ENCODE measurements around the gene AK4.
A peak's percentile ranks its signal among the peaks of the same experiment; 100 is the strongest.
"Not testable (repeated sequence)": the region's sequence is repeated elsewhere in the genome, so short reads cannot be mapped to it uniquely, and the experiment has no call there.

The AK4 gene

GRCh38 chr1:65148178-65148547 is at the start of gene AK4:
AK4 (plus strand) TSS chr1:65148203; CDS start chr1:65148408, 205 bp downstream.
- H3K4me3 ChIP-seq (ENCODE audit: low read length): peak within 1 kb of the TSS; percentile 74; the same call in 1 of the 2 replicates

- H3K4me3 ChIP-seq (ENCODE audit: low read length): no peak overlapping the region
Measured at GRCh38 chr1:65103807-65104206, 44.2 kb upstream of the AK4 start.

GRCh38 chr1:65104854-65105534 is 43.0 kb upstream of the AK4 start:
- H3K4me3 ChIP-seq (ENCODE audit: low read length): no peak overlapping the region
- TF ChIP-seq ZNF274 (IDR thresholded peaks at IDR 0.05; ENCODE audit: low read depth, low read length): no peak

More at GRCh38 chr1:65103807-65104206, 44.2 kb upstream of the AK4 start:
- no peak for TF ChIP-seq ZNF274 (IDR thresholded peaks at IDR 0.05; ENCODE audit: low read depth, low read length)

GRCh38 chr1:65105596-65105995 is 42.4 kb upstream of the AK4 start:
- no peak overlapping the region for H3K4me3 ChIP-seq (ENCODE audit: low read length)
- no peak for TF ChIP-seq ZNF274 (IDR thresholded peaks at IDR 0.05; ENCODE audit: low read depth, low read length)

GRCh38 chr1:65108025-65108642 is 39.9 kb upstream of the AK4 start:
- no peak for TF ChIP-seq ZNF274 (IDR thresholded peaks at IDR 0.05; ENCODE audit: low read depth, low read length)
- H3K4me3 ChIP-seq (ENCODE audit: low read length): no peak overlapping the region

- no peak overlapping the region for H3K4me3 ChIP-seq (ENCODE audit: low read length)
- no peak for TF ChIP-seq ZNF274 (IDR thresholded peaks at IDR 0.05; ENCODE audit: low read depth, low read length)
Measured at GRCh38 chr1:65109487-65109886, 38.5 kb upstream of the AK4 start.

- TF ChIP-seq ZNF274 (IDR thresholded peaks at IDR 0.05; ENCODE audit: low read depth, low read length): no peak
- no peak overlapping the region for H3K4me3 ChIP-seq (ENCODE audit: low read length)
Measured at GRCh38 chr1:65112811-65113210, 35.2 kb upstream of the AK4 start.

- no peak for TF ChIP-seq ZNF274 (IDR thresholded peaks at IDR 0.05; ENCODE audit: low read depth, low read length)
- no peak overlapping the region for H3K4me3 ChIP-seq (ENCODE audit: low read length)
Measured at GRCh38 chr1:65113298-65113697, 34.7 kb upstream of the AK4 start.

- no peak for TF ChIP-seq ZNF274 (IDR thresholded peaks at IDR 0.05; ENCODE audit: low read depth, low read length)
- H3K4me3 ChIP-seq (ENCODE audit: low read length): no peak overlapping the region
Measured at GRCh38 chr1:65114322-65114721, 33.7 kb upstream of the AK4 start.

- no peak for TF ChIP-seq ZNF274 (IDR thresholded peaks at IDR 0.05; ENCODE audit: low read depth, low read length)
- H3K4me3 ChIP-seq (ENCODE audit: low read length): no peak overlapping the region
Measured at GRCh38 chr1:65119951-65120350, 28.1 kb upstream of the AK4 start.

- not testable (repeated sequence) for H3K4me3 ChIP-seq (ENCODE audit: low read length)
Measured at GRCh38 chr1:65129104-65129503, 18.9 kb upstream of the AK4 start.

GRCh38 chr1:65138524-65138923 is 9.5 kb upstream of the AK4 start:
- TF ChIP-seq ZNF274 (IDR thresholded peaks at IDR 0.05; ENCODE audit: low read depth, low read length): no peak
- H3K4me3 ChIP-seq (ENCODE audit: low read length): no peak overlapping the region

- H3K4me3 ChIP-seq (ENCODE audit: low read length): not testable (repeated sequence)
Measured at GRCh38 chr1:65139793-65140192, 8.2 kb upstream of the AK4 start.

- TF ChIP-seq ZNF274 (IDR thresholded peaks at IDR 0.05; ENCODE audit: low read depth, low read length): no peak
Measured at GRCh38 chr1:65141394-65141793, 6.6 kb upstream of the AK4 start.

GRCh38 chr1:65141918-65142317 is 6.1 kb upstream of the AK4 start:
- H3K4me3 ChIP-seq (ENCODE audit: low read length): no peak overlapping the region
- TF ChIP-seq ZNF274 (IDR thresholded peaks at IDR 0.05; ENCODE audit: low read depth, low read length): no peak

More at GRCh38 chr1:65141394-65141793, 6.6 kb upstream of the AK4 start:
- H3K4me3 ChIP-seq (ENCODE audit: low read length): no peak overlapping the region

- H3K4me3 ChIP-seq (ENCODE audit: low read length): not testable (repeated sequence)
Measured at GRCh38 chr1:65143112-65143658, 4.8 kb upstream of the AK4 start.
